Activated CD8-positive, alpha-beta memory T cell treated with anti-CD3 and anti-CD28 coated beads for 36 hours (primary cell): ENCODE measurements around the gene CPED1. TPM values are rescaled to one million over a fixed set of nuclear protein-coding genes. Genes with fewer than 3 reads are reported as not detected.
"Not testable (repeated sequence)": the region's sequence is repeated elsewhere in the genome, so short reads cannot be mapped to it uniquely, and the experiment has no call there.

Source experiments
- CTCF ChIA-PET: fragments of 350-600 bp; sonication (Branson Sonifier 250); formaldehyde crosslinking; loops from one replicate; lab custom pipeline; 2021; ENCODE audit warnings: antibody characterized with exemption; lab: Charles Lee
- POLR2A ChIA-PET: fragments of 350-600 bp; sonication (Branson Sonifier 250); formaldehyde crosslinking; loops from one replicate; lab custom pipeline; 2021; ENCODE audit warnings: antibody characterized with exemption; lab: Charles Lee
- total RNA-seq, 2 experiments: library from RNA; stranded (reverse); gene quantifications; one replicate each; pipeline ENCODE4 v1.2.3, GENCODE V29; 2021

Gene CPED1
- total RNA-seq, 2 experiments from 2014 or later = 0.04 TPM; not detected in 1

DNA sequence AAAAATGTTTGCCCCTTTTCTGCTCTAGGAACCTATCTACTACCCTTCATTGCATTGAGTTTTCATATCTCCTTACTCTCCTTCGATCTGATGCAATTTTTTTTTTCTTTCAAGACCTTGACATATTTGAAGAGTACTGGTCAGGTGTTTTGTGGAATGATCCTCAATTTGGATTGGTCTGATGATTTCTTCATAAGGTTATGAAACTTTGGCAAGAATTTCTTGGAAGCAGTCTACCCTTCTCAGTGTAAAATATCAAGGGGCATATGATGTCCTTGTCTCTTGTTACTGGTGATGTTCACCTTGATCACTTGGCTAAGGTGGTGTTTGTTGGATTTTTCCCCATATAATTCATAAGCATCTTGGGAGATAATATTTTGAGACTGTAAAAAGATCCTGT is 64.7 kb downstream of the CPED1 start:
- CTCF ChIA-PET = no interaction called here

GRCh38 chr7:121054925-121055324 is 66.4 kb downstream of the CPED1 start:
- ChIA-PET POLR2A (no interaction called here), CTCF (interaction anchor here (1.2 kb wide), 1 partner anchor 21 kb away, joined by 3 read pairs; no protein-coding TSS in a partner anchor)

More for the DNA sequence above, 64.7 kb downstream of the CPED1 start:
- POLR2A ChIA-PET = no interaction called here

DNA sequence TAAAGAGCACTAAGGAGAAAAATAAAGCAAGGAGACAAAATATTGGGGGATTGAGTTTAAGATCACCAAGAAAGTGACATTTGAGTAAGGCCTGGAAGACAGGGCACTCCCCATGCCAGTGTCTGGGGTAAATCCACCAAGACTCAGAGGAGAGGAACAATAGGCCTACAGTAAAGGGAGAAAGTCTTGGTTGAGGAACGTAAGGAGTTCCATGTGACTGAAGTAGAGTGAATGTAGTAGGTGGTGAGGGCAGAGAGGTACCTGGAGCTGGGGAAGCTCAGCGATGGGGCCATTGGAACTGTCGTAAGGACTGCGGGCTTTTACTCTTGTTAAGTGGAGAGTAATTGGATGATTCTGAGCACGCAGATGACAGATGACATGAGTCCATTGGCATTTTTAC is 69.4 kb downstream of the CPED1 start:
- POLR2A ChIA-PET = no interaction called here
- CTCF ChIA-PET = no interaction called here

DNA sequence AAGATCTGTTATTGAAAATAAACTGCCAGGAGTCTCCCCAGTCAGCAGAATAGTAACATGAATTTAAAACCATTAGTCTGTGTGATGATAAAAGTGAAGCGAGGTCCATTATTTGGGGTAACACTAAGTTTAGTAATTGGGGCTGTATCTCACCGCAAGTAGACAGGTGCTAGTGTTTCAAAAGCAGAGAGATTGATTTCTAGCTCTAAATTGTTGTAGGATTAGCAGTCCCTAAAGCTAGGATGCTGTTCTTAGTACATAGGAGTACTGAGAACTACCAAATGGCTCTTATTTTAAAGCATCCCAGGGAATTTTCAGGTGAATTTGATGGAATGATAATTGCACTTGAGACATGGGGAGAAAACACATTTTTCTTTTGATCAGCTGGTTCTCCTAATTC is 70.5 kb downstream of the CPED1 start:
- POLR2A ChIA-PET = no interaction called here
- CTCF ChIA-PET = no interaction called here

DNA sequence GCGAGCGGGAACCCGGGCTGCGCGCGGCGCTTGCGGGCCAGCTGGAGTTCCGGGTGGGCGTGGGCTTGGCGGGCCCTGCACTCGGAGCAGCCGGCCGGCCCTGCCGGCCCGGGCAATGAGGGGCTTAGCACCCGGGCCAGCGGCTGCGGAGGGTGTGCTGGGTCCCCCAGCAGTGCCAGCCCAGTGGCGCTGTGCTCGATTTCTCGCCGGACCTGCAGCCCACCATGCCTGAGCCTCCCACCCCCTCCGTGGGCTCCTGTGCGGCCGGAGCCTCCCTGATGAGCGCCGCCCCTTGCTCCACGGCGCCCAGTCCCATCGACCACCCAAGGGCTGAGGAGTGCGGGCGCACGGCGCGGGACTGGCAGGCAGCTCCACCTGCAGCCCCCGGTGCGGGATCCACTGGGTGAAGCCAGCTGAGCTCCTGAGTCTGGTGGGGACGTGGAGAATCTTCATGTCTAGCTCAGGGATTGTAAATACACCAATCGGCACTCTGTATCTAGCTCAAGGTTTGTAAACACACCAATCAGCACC is 71.5 kb downstream of the CPED1 start:
- CTCF ChIA-PET, POLR2A ChIA-PET: not testable (repeated sequence)

- ChIA-PET POLR2A (no interaction called here), CTCF (no interaction called here)
Measured at GRCh38 chr7:121061677-121062582, 73.4 kb downstream of the CPED1 start.

GRCh38 chr7:121062671-121063279 is 74.3 kb downstream of the CPED1 start:
- ChIA-PET POLR2A (interaction anchor here (0.6 kb wide), 1 partner anchor 112 kb away, joined by 4 read pairs; the partner anchor contains the start of gene ING3), CTCF (no interaction called here)

GRCh38 chr7:121067717-121068116 is 79.2 kb downstream of the CPED1 start:
- POLR2A ChIA-PET, CTCF ChIA-PET: not testable (repeated sequence)

GRCh38 chr7:121069346-121070100 is 81.0 kb downstream of the CPED1 start:
- POLR2A ChIA-PET = no interaction called here
- CTCF ChIA-PET = no interaction called here

- ChIA-PET CTCF (no interaction called here), POLR2A (interaction anchor here (0.6 kb wide), 1 partner anchor 35 kb away, joined by 3 read pairs; no protein-coding TSS in a partner anchor)
Measured at GRCh38 chr7:121071132-121071531, 82.6 kb downstream of the CPED1 start.

GRCh38 chr7:121071662-121072061 is 83.2 kb downstream of the CPED1 start:
- ChIA-PET CTCF (no interaction called here), POLR2A (no interaction called here)

DNA sequence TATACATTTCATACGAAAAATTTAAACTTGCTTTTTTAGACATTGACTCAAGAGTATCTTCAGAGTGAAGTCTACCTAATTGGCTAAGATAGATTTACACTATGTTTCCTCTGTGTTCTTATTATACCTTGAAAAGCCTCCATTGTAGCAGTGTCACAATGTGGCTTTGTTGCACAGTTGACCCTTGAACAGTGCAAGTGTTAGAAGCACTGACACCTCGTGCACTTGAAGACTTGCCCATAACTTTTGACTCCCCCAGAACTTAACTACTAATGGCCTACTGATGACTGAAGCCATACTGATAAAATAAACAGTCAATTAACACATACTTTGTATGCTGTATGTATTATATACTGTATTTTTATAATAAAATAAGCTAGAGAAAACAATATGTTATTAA is 84.3 kb downstream of the CPED1 start:
- ChIA-PET POLR2A (no interaction called here), CTCF (no interaction called here)

- ChIA-PET CTCF (interaction anchor here (1.7 kb wide), 1 partner anchor 87 kb away, joined by 5 read pairs; no protein-coding TSS in a partner anchor), POLR2A (no interaction called here)
Measured at GRCh38 chr7:121073463-121074099, 85.1 kb downstream of the CPED1 start.

- POLR2A ChIA-PET = not testable (repeated sequence)
- CTCF ChIA-PET = interaction anchor here (0.8 kb wide), 1 partner anchor 20 kb away, joined by 3 read pairs; no protein-coding TSS in a partner anchor
Measured at GRCh38 chr7:121075424-121075841, 86.9 kb downstream of the CPED1 start.

GRCh38 chr7:121075952-121076349 is 87.4 kb downstream of the CPED1 start:
- ChIA-PET CTCF (interaction anchor here (0.8 kb wide), 1 partner anchor 21 kb away, joined by 3 read pairs; no protein-coding TSS in a partner anchor), POLR2A (no interaction called here)

- POLR2A ChIA-PET = no interaction called here
- CTCF ChIA-PET = no interaction called here
Measured at GRCh38 chr7:121076350-121077164, 88.0 kb downstream of the CPED1 start.

DNA sequence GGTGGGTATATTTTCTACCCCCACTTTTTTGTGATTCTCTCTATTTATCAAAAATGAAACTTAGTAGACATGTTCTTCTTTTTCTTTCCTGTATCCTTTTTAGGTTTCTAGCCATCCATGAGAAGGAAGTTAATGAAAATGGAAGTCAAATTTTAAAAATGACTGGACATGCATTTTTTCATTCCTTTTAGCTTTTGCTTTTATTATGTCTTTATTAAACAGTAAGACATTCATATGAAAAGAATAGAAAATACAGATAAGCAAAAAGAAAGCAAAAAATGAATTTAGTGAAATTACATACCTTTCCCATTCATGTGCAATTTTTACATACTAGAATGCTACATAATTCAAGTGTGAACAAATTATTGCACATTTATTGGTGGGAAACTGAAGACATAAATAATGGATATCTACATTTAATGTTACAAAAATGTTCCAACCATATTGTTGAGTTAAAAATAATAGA is 88.7 kb downstream of the CPED1 start:
- ChIA-PET POLR2A (no interaction called here), CTCF (no interaction called here)

DNA sequence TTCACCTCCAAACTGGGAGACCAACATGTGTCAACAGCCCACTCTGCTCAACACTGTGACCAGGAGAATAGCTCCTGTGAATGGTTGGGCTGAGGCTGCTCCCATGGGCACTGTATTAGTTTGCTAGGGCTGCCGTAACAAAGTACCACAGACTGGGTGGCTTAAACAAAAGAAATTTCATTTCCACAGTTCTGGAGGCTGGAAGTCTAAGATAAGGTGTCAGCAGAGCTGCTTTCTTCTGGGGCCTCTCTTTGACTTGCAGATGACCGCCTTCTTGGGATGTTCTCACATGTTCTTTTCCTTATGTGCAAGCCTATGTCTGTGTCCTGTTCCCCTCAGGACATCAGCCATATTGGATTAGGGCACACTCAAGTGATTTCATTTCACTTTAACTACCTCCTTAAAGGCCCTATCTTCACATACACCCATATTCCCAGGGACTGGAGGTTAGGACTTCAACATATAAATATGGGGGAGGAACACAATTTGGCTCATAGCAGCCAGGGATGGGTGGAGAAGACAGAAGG is 90.3 kb downstream of the CPED1 start:
- ChIA-PET POLR2A (no interaction called here), CTCF (no interaction called here)
